GM12878 (cell line): ENCODE results near the gene P2RY11. TPM values are rescaled to one million over a fixed set of nuclear protein-coding genes. Genes with fewer than 3 reads are reported as not detected.

ENCODE experiments used
- ATAC-seq: fragments of 200-7000 bp; cut with Tn5 transposase; 3 replicates; pipeline ENCODE4 v1.9.1; 2020; ENCODE audit warnings: mild to moderate bottlenecking, moderate library complexity
- BruUV-seq: library from RNA; stranded (reverse); fragments of 400-500 nt; replicated peaks from 2 replicates; lab custom pipeline; 2021; lab: Mats Ljungman, UMichigan
- CTCF ChIA-PET: fragments of 300-600 bp; sonication (Branson Sonifier 250); formaldehyde crosslinking; extraction: SDS; loops from one replicate; lab custom pipeline; 2021; ENCODE audit warnings: inconsistent platforms; lab: Yijun Ruan, JAX
- POLR2A ChIA-PET: fragments of 350-600 bp; formaldehyde crosslinking; extraction: SDS; loops from one replicate; lab custom pipeline; 2021; ENCODE audit warnings: inconsistent platforms; lab: Charles Lee
- RAD21 ChIA-PET: fragments of 300-600 bp; sonication (Branson Sonifier 250); formaldehyde crosslinking; loops from one replicate; lab custom pipeline; 2023; ENCODE audit warnings: antibody characterized with exemption; ENCODE audit not compliant: unreplicated experiment; lab: Charles Lee
- SMC1A ChIA-PET: fragments of 300-600 bp; sonication (Branson Sonifier 250); formaldehyde crosslinking; loops from one replicate; lab custom pipeline; 2023; ENCODE audit not compliant: unreplicated experiment, uncharacterized antibody; lab: Charles Lee
- DNase-seq: peaks from one replicate; pipeline ENCODE4 v3.0.0-alpha.2; 2011; ENCODE audit warnings: low read depth, low spot score
- FAIRE-seq: peaks from 3 replicates; lab custom pipeline; 2011; peaks lifted over from hg19 to GRCh38; lab: Jason Lieb, UNC
- H2AFZ ChIP-seq: 2 replicates; pipeline ENCODE4 v1.6.0; 2011; ENCODE audit warnings: low read depth, low read length, control low read depth; ENCODE audit not compliant: control insufficient read depth
- H3K27ac ChIP-seq: 2 replicates; pipeline ENCODE4 v1.5.1; 2011; ENCODE audit warnings: control low read depth; ENCODE audit not compliant: control insufficient read depth, insufficient read depth
- H3K27me3 ChIP-seq, 2 experiments: replicated peaks in 1 of 2; 2 replicates each; pipeline versions ENCODE4 v1.6.0 to v1.6.1; 2011; ENCODE audit warnings: low read length in 1 of 2; ENCODE audit not compliant: control insufficient read depth in 2 of 2, insufficient read depth in 2 of 2
- H3K36me3 ChIP-seq, 2 experiments: 2 replicates each; pipeline ENCODE4 v1.5.1; 2011; ENCODE audit warnings: low read length in 1 of 2; ENCODE audit not compliant: control insufficient read depth in 2 of 2, insufficient read depth in 2 of 2
- H3K4me1 ChIP-seq: 2 replicates; pipeline ENCODE4 v1.6.1; 2011; ENCODE audit warnings: mild to moderate bottlenecking, low read length, moderate library complexity, mixed read lengths; ENCODE audit not compliant: control insufficient read depth, insufficient read depth
- H3K4me2 ChIP-seq: 2 replicates; pipeline ENCODE4 v1.6.0; 2011; ENCODE audit warnings: control low read depth; ENCODE audit not compliant: control insufficient read depth, insufficient read depth
- H3K4me3 ChIP-seq: fragments of 200-600 bp; sonication (generic); 2 replicates; pipeline ENCODE4 v1.5.1; 2016
- H3K79me2 ChIP-seq: 2 replicates; pipeline ENCODE4 v1.6.0; 2011; ENCODE audit warnings: low read length; ENCODE audit not compliant: control insufficient read depth, insufficient read depth
- H3K9ac ChIP-seq: 2 replicates; pipeline ENCODE4 v1.8.0; 2011; ENCODE audit warnings: low read length, control low read depth, mixed read lengths; ENCODE audit not compliant: control insufficient read depth, insufficient read depth
- H3K9me3 ChIP-seq: replicated peaks from 3 replicates; pipeline ENCODE4 v1.5.1; 2011; ENCODE audit warnings: mild to moderate bottlenecking, low read length; ENCODE audit not compliant: control insufficient read depth, insufficient read depth
- H4K20me1 ChIP-seq: 2 replicates; pipeline ENCODE4 v1.6.0; 2011; ENCODE audit not compliant: control insufficient read depth, insufficient read depth
- ATF7 ChIP-seq: fragments of 450-650 bp; IDR thresholded peaks from 2 replicates; pipeline ENCODE4 v1.6.1; 2016; ENCODE audit warnings: low read depth, mild to moderate bottlenecking
- CBX5 ChIP-seq: sonication (generic); IDR thresholded peaks from 2 replicates; pipeline ENCODE4 v1.6.1; 2016; ENCODE audit warnings: low read depth, moderate library complexity, mild to moderate bottlenecking, inconsistent platforms
- CHD1 ChIP-seq: IDR thresholded peaks from 2 replicates; pipeline ENCODE4 v1.6.1; 2012; ENCODE audit warnings: low read depth, low read length, improper control_type of control experiment
- ESRRA ChIP-seq: IDR thresholded peaks from 2 replicates; pipeline ENCODE4 v1.6.1; 2012; ENCODE audit warnings: mild to moderate bottlenecking, low read length, improper control_type of control experiment
- IKZF1 ChIP-seq: fragments of 450-650 bp; conservative IDR thresholded peaks from 2 replicates; pipeline ENCODE4 v1.6.1; 2017; ENCODE audit warnings: antibody characterized with exemption, mild to moderate bottlenecking
- IKZF2 ChIP-seq, 2 experiments: fragments of 450-650 bp; IDR thresholded peaks; 2 replicates each; pipeline ENCODE4 v1.6.1; 2017; ENCODE audit warnings: mild to moderate bottlenecking in 2 of 2, moderate library complexity in 2 of 2
- RAD51 ChIP-seq: fragments of 450-650 bp; IDR thresholded peaks from 2 replicates; pipeline ENCODE4 v1.6.1; 2016; ENCODE audit warnings: moderate library complexity, mild to moderate bottlenecking, inconsistent platforms
- SMAD1 ChIP-seq: fragments of 450-650 bp; IDR thresholded peaks from 2 replicates; pipeline ENCODE4 v1.6.1; 2018; ENCODE audit warnings: mild to moderate bottlenecking, low read depth; ENCODE audit not compliant: partially characterized antibody
- SMAD5 ChIP-seq: IDR thresholded peaks from 2 replicates; pipeline ENCODE4 v1.6.1; 2016; ENCODE audit warnings: antibody characterized with exemption, low read depth
- SP1 ChIP-seq: IDR thresholded peaks from one replicate; pipeline ENCODE4 v1.6.1; 2011; ENCODE audit warnings: low read depth, low read length
- SUZ12 ChIP-seq: fragments of 200-600 bp; sonication (generic); IDR thresholded peaks from one replicate; pipeline ENCODE4 v1.6.1; 2018; ENCODE audit warnings: antibody characterized with exemption, mild to moderate bottlenecking; ENCODE audit not compliant: unreplicated experiment
- WGBS: methylation state at CpG from one replicate; pipeline ENCODE4 v1.1.6; 2016; ENCODE audit warnings: low lambda C conversion rate; ENCODE audit not compliant: insufficient replicate concordance, insufficient coverage; ENCODE audit errors: missing lambda C conversion rate; 5-methylcytosine and 5-hydroxymethylcytosine counted together
- in situ Hi-C: fragments of 300-500 bp; cut with MboI; formaldehyde crosslinking; loops from 9 replicates; pipeline ENCODE4 v1.14.3; 2018; ENCODE audit warnings: mixed read lengths
- intact Hi-C: fragments of 100-400 bp; cut with micrococcal nuclease; formaldehyde crosslinking; loops from one replicate; pipeline ENCODE4 v1.14.2; 2022; ENCODE audit not compliant: unreplicated experiment
- polyA plus RNA-seq, 11 experiments: library from polyadenylated mRNA; depleted of rRNA in 4 of 11; unstranded in 6 of 11; stranded (reverse) in 5 of 11; fragments of >200 nt; fragmentation: Nextera tagmentation in 4 of 11; fragmentation: Illumina TruSeq in 1 of 11; extraction: Ambion mirVana in 4 of 11; extraction: Trizol in 1 of 11; gene quantifications; 1 replicate in 1 of 11; 2 replicates in 10 of 11; pipeline versions ENCODE4 v1.2.1 to v1.2.3, GENCODE V29; 2011 to 2016; ENCODE audit warnings: inconsistent platforms in 2 of 11, missing spikeins in 2 of 11, low read depth in 1 of 11
- total RNA-seq, 4 experiments: library from RNA; depleted of rRNA in 3 of 4; stranded (reverse); fragments of >200 nt in 3 of 4; fragmentation: Illumina TruSeq in 1 of 4; extraction: Trizol in 1 of 4; gene quantifications; 2 replicates each; pipeline versions ENCODE4 v1.2.1 to v1.2.3, GENCODE V29; 2013 to 2021
- TF ChIP-seq, protein P1 (sequence below): fragments of 450-650 bp; IDR thresholded peaks from 2 replicates; pipeline ENCODE4 v1.6.1; 2016; ENCODE audit warnings: mild to moderate bottlenecking
- TF ChIP-seq, protein P2 (sequence below): fragments of 450-650 bp; IDR thresholded peaks from 2 replicates; pipeline ENCODE4 v1.6.1; 2018; ENCODE audit warnings: mild to moderate bottlenecking, low read depth, moderate library complexity; ENCODE audit not compliant: partially characterized antibody
- TF ChIP-seq, protein P3 (sequence below): fragments of 450-650 bp; IDR thresholded peaks from 2 replicates; pipeline ENCODE4 v1.6.1; 2017; ENCODE audit warnings: low read depth, mild to moderate bottlenecking, moderate library complexity

P2RY11 gene
- total and polyA plus RNA-seq, 10 of the 15 experiments (the other 5 are each of a cell fraction or from before 2014, with no cell fraction given) = 0.14 to 46.5 (median 7.6) TPM

DNA sequence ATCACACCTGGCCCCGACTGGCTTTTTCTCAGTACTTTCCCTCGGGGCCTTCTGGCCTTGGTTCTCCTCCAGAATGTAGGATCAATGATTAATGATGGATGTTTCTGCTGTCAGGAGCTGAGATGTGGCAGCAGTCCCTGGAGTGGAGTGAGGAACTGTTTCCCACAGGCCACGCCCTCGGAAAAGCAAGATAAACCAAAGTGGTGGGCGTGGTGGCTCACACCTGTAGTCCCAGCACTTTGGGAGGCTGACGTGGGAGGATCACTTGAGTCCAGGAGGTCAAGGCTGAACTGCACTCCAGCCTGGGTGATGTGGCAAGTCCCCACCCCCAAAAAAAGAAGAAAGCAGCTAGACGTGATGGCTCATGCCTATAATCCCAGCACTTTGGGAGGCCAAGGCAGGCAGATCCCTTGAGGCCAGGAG lies 32.5 kb upstream of the P2RY11 start:
- no TSS peak for BruUV-seq
- Histone ChIP-seq H3K27me3 (no peaks in the 10 kb centered on the region), H3K4me1 (no peaks in the 10 kb centered on the region), H3K4me3 (no peak overlapping the region), H4K20me1 (no peaks in the 10 kb centered on the region), H2AFZ (no peak overlapping the region), H3K9ac (no peak overlapping the region), H3K36me3 (no peaks in the 10 kb centered on the region), H3K27ac (no peak overlapping the region), H3K4me2 (no peak overlapping the region), H3K9me3 (peaks cover under 1% of the 10 kb centered on the region; the same call in 2 of the 3 replicates), H3K79me2 (no peaks in the 10 kb centered on the region)
- FAIRE-seq (no peak), DNase-seq (no peak), ATAC-seq (no peak)
- ChIA-PET CTCF (no interaction called here), SMC1A (no interaction called here), POLR2A (no interaction called here), RAD21 (no interaction called here)
- TF ChIP-seq IKZF2 (IDR thresholded peaks at IDR 0.05) (no peak), RAD51 (no peak), SP1 (no peak), ESRRA (no peak), SMAD5 (no peak), CBX5 (no peak), ATF7 (no peak), CHD1 (no peak), SUZ12 (no peak), IKZF1 (no peak), SMAD1 (no peak)
- TF ChIP-seq, protein P1, sequence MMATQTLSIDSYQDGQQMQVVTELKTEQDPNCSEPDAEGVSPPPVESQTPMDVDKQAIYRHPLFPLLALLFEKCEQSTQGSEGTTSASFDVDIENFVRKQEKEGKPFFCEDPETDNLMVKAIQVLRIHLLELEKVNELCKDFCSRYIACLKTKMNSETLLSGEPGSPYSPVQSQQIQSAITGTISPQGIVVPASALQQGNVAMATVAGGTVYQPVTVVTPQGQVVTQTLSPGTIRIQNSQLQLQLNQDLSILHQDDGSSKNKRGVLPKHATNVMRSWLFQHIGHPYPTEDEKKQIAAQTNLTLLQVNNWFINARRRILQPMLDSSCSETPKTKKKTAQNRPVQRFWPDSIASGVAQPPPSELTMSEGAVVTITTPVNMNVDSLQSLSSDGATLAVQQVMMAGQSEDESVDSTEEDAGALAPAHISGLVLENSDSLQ = no peak
- TF ChIP-seq, protein P2, sequence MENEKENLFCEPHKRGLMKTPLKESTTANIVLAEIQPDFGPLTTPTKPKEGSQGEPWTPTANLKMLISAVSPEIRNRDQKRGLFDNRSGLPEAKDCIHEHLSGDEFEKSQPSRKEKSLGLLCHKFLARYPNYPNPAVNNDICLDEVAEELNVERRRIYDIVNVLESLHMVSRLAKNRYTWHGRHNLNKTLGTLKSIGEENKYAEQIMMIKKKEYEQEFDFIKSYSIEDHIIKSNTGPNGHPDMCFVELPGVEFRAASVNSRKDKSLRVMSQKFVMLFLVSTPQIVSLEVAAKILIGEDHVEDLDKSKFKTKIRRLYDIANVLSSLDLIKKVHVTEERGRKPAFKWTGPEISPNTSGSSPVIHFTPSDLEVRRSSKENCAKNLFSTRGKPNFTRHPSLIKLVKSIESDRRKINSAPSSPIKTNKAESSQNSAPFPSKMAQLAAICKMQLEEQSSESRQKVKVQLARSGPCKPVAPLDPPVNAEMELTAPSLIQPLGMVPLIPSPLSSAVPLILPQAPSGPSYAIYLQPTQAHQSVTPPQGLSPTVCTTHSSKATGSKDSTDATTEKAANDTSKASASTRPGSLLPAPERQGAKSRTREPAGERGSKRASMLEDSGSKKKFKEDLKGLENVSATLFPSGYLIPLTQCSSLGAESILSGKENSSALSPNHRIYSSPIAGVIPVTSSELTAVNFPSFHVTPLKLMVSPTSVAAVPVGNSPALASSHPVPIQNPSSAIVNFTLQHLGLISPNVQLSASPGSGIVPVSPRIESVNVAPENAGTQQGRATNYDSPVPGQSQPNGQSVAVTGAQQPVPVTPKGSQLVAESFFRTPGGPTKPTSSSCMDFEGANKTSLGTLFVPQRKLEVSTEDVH = no peak
- TF ChIP-seq, protein P3, sequence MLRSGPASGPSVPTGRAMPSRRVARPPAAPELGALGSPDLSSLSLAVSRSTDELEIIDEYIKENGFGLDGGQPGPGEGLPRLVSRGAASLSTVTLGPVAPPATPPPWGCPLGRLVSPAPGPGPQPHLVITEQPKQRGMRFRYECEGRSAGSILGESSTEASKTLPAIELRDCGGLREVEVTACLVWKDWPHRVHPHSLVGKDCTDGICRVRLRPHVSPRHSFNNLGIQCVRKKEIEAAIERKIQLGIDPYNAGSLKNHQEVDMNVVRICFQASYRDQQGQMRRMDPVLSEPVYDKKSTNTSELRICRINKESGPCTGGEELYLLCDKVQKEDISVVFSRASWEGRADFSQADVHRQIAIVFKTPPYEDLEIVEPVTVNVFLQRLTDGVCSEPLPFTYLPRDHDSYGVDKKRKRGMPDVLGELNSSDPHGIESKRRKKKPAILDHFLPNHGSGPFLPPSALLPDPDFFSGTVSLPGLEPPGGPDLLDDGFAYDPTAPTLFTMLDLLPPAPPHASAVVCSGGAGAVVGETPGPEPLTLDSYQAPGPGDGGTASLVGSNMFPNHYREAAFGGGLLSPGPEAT = no peak
- WGBS = 23% methylated on average over 7 of the region's 7 CpGs
- in situ Hi-C loops = no loop called here
- intact Hi-C loops = no loop called here
